COLO668 (cell line): ENCODE measurements around the gene HDAC1.
"Not testable (repeated sequence)": the region's sequence is repeated elsewhere in the genome, so short reads cannot be mapped to it uniquely, and the experiment has no call there.

ENCODE experiments used
- DNase-seq: peaks from one replicate; lab custom pipeline; 2025; ENCODE audit not compliant: unreplicated experiment; lab: John Stamatoyannopoulos, UW

Gene HDAC1

GRCh38 chr1:32345289-32345827 lies 53.5 kb downstream of the HDAC1 start:
- DNase-seq = peak; percentile 29

GRCh38 chr1:32346532-32347157 lies 54.8 kb downstream of the HDAC1 start:
- no peak for DNase-seq

- no peak for DNase-seq
Observed at GRCh38 chr1:32349211-32349708, 57.4 kb downstream of the HDAC1 start.

- peak; percentile 97 for DNase-seq
Observed at GRCh38 chr1:32350785-32351398, 59.0 kb downstream of the HDAC1 start.

GRCh38 chr1:32351399-32352238 lies 59.7 kb downstream of the HDAC1 start:
- DNase-seq = peak; percentile 100

GRCh38 chr1:32352239-32352745 lies 60.4 kb downstream of the HDAC1 start:
- DNase-seq = no peak

GRCh38 chr1:32352831-32353383 lies 61.0 kb downstream of the HDAC1 start:
- no peak for DNase-seq

GRCh38 chr1:32353431-32353830 lies 61.5 kb downstream of the HDAC1 start:
- DNase-seq = no peak

- DNase-seq = no peak
Observed at GRCh38 chr1:32353886-32354570, 62.1 kb downstream of the HDAC1 start.

GRCh38 chr1:32355778-32356177 lies 63.9 kb downstream of the HDAC1 start:
- not testable (repeated sequence) for DNase-seq

GRCh38 chr1:32356478-32356877 lies 64.6 kb downstream of the HDAC1 start:
- DNase-seq = no peak

- DNase-seq = no peak
Observed at GRCh38 chr1:32357614-32358013, 65.7 kb downstream of the HDAC1 start.

GRCh38 chr1:32358435-32358834 lies 66.6 kb downstream of the HDAC1 start:
- no peak for DNase-seq

GRCh38 chr1:32361308-32361673 lies 69.4 kb downstream of the HDAC1 start:
- DNase-seq = no peak

GRCh38 chr1:32361674-32362473 lies 70.0 kb downstream of the HDAC1 start:
- DNase-seq = peak; percentile 81

GRCh38 chr1:32362474-32363313 lies 70.8 kb downstream of the HDAC1 start, which contains the start of the genes FAM229A and TSSK3:
Gene FAM229A, minus strand, starts transcription at chr1:32362485. Its CDS starts 394 bp downstream, at chr1:32362091.
Gene TSSK3, plus strand, starts transcription at chr1:32362539. Its CDS starts 163 bp downstream, at chr1:32362702.
- no peak for DNase-seq

GRCh38 chr1:32363713-32364112 lies 71.8 kb downstream of the HDAC1 start:
- no peak for DNase-seq

GRCh38 chr1:32364836-32365235 lies 73.0 kb downstream of the HDAC1 start:
- no peak for DNase-seq

GRCh38 chr1:32365445-32365844 lies 73.6 kb downstream of the HDAC1 start:
- DNase-seq = no peak
